LoVo (cell line): ENCODE data around the gene JPH2.

Source experiments
- DNase-seq: peaks from one replicate; pipeline ENCODE4 v3.0.0-alpha.2; 2016; ENCODE audit warnings: low spot score

The JPH2 gene

DNA sequence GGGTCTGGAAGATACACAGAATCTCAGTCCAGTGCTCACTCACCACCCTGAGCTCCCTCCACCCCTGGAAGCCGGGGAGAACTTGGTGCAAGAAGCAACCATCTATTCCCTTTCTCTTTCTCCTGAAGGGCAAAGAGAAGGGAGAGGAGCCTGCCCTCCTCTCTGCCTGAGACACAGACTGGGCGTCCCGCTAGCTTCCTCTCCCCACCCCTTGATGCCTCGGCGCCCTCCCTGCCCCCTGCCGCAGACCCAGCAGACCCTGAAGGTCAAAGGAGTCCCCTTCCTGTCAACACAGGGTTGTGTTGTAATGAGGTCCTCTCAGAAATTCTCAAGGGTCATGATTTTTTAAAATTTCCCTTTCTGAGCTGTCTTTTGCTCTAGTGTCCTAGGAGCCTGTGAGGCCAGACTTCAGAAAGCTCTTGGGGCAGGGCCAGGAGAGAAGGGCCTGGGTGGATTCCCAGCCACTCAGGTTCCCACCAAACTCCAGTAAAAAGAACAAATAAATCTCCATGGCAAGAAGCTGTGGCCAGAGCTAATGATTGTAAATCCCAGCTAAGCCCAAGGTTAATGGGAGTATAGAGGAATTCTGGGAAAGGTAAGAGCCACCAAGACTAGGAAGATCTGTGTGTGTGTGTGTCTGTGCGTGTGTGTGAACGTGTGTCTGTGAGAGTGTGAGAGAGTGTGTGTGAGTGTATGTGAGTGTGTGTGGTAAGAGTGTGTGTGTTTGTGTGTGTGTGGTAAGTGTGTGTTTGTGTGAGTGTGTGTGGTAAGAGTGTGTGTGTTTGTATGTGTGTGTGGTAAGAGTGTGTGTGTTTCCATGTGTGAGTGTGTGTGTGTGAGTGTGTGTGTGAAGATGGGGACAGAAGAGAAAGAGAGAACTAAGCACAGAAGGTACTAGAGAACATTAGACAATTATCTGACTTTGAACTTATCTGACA, 1.1 kb upstream of the JPH2 start:
- DNase-seq: no peak

DNA sequence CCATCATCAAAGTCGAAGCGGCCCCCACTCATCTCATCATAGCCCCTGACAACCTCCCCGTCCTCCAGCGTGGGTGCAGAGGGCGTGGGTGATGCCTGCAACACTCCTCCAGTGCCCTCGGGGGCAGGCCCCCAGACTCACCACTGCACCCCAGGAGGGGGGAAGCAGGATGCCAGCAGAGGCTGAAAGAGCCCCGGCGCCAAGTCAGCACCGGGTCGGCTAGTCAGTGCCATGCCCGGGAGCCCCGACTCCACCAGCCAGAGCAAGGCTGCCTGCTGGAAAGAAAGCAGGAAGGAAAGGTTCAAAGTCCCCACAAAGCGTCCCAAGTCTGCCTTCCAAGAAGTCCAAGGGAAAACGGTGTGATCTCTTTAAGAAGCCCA, 324 bp downstream of the JPH2 start:
- DNase-seq: no peak

DNA sequence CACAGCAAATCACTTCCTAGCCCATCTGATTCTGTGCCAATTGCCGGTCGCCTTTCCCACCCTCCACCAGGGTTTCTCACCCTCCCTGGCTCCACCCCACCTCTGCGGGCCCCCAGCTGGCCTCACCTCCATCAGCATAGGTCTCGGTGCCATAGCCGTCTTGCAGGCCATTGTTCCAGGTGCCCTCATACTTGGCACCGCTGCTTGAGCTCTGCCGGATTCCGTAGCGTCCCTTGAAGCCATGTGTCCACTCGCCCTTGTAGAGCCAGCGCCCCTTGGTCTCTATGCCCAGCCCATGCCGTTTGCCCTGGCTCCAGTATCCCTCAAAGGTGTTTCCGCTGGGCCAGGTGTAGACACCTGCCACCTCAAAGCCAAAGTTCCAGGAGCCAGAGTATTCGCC, 787 bp downstream of the JPH2 start:
- no peak for DNase-seq

DNA sequence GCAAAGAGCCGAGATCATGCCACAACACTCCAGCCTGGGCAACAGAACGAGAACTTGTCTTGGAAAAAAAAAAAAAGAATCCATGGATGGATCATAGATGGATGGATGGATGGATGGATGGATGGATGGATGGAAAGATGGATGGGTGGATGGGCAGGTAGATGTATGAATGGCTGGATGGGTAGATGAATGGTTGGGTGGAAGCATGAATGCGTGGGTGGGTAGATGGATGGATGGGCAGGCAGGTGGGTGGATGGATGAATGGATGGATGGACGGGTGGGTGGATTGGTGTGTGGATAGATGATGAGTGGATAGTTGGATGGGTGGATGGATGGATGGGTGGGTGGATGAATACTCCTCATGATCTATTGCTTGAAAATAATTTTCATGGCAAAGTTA, 1.4 kb downstream of the JPH2 start:
- no peak for DNase-seq

DNA sequence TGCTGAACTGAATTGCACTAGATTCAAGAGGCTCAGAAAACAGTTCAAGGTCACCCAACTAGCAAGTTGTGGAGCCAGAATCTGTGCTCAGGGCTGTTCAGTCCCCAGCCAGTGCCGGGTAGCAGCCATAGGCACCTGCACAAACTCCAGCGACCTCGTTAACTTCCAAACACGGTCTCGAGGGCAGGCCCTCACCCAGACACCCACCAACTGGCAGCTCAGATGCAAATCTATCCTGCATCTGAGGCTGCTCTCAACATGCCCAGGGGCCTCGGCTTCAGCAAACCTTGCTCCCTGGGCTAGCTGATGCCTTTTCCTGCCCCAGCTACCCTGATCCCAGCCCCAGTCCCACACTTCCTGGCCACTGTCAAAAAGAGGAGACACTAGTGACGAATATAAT, 3.7 kb downstream of the JPH2 start:
- no peak for DNase-seq

DNA sequence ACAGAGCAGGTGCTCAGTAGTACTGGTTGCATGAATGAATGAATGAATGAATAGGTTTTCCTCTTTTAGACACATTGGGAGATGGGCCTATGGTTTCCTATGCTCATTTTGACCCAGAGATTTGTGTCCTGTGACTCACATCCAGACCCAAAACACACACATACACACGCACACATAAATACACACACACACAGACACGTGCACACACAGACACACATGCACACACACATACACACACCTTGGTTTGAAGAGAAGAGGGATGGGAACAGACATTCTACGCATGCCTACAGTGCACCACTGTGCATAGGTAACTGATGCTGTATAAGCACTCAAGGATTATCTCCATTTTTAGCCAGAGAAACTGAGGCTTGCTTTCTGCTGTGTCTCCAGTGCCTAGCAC, 4.1 kb downstream of the JPH2 start:
- no peak for DNase-seq

DNA sequence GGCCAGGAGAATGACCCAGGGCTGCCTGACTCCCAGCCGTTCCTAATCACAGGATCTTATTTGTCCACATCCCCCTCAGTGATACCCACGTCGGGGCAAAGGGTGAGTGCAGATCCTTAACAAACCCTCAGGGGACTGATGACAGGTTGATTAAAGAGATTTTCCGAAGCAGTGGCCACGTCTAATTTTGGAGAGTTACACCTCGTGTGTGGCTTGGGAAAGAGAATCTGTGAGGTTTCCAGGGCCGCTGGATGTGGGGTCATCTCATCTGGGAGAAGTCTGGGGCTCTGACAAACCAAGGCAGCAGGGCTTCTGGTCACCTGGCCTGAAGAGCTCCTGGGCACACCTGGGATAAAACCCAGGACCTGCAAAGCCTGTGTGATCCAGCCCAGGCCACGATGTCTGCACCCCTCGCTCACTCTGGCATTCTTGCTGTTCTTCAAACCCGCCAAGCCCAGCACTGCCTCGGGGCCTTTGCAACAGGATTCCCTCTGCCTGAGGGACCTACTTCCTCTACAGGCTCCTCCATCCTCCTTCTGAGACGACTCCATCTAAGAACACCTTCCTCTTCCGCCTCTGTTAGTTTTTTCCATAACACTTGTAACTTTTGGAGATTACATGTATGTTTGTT, 4.7 kb downstream of the JPH2 start:
- DNase-seq: no peak

DNA sequence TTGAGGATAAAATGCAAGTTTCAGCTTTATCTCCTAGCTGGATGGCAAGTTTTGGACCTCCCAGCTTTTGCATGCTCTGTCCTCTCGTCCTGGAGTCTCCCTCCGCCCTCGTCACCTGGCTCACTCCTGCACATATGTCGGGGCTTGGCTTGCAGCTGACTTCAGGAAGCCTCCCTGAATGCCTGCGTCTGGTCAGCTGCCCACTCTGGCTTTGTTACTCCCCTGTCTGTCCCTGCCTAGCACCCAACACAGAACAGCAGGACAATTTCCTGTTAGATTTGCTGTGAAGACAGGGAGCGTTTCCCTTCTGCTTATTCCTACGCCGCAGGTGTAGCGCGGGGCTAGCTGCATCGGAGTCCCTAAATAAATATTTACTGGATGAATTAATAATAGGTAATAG, 5.4 kb downstream of the JPH2 start:
- DNase-seq: no peak

DNA sequence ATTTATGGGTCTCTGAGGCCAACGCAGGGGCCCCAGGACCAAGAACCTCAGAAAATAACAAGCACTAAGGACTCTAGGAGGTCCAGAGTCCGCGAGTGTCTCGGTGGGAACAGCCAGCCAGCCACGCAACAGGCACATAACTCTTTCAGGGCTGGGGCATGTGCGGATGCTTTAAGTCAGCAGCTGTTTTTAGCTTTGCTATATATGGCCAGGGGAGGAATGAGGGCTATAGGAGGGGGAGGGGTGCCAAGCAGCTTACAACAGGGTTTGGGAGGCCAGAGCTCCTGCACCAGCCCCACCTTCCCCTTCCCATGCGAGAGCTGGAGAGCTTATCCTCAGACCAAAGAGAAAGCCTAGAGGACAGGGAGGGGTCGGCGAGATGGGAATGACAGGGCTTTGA, 6.2 kb downstream of the JPH2 start:
- no peak for DNase-seq

DNA sequence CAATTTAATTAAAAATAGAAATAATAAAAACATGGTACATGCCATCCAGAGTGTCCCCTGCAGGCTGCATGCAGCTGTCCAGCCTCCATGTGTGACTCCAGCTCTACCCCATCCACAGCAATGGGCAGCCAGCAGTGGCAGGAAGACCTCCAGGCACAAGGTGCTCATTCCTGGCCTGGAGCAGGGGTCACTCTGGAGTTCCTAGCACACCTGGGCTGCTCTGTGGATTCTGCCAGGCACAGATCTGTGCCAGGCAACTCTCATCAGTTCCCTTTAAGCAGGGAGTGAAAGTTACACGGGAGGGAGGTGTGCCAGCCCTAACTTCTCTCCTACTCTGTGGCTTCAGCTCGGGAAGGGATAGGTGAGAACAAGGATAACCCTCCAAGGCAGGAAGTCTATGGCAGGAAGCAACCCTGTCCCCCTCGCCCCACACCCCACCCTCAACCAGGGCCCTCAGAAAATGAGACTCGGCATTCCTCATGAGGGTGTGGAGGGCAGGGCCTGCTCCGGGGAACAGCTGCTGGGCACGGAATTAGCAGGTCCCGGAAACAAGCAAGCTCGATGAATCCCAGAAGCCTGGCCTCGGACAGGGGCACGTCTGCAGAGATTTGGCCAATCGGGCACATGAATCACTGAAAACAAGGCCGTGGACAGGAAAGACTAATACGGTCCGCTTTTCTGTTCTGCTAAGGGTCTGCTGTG, 10.0 kb downstream of the JPH2 start:
- DNase-seq: peak; percentile 87

DNA sequence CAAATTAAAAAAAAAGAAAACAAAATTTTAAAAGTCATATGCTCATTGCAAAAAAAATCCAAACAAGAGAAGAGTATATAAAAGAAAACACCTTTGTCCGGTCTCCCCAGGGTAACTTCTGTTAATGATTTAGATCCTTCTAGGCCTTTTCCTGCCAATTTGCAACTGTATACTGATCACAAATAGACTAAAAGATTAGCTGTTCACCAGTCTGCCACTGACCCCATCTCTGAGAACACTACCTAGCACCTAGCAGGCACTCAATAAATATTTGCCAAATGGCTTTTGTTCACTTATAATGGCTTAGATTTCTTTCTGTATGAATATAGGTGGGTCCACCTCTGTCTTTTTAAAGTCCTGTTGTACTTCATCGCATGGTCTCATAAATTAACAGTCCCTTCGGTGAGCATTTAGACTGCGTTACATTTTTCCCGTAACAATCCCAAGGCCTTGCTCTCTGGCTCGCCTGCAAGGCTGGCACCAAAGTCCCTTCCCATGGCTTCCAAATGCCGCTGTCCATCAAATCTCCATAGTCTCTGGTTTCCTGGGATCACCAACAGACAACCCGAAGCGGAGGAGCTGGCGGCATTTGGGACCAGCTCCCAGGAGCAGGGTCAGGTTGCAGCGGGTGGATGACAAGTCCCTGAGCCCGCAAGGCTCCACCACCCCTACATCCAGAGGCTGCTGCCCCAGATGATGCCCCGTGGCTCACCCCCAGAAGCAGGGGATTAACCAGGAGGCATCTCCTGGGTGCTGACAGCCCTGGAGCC, 11.8 kb downstream of the JPH2 start:
- DNase-seq: no peak

DNA sequence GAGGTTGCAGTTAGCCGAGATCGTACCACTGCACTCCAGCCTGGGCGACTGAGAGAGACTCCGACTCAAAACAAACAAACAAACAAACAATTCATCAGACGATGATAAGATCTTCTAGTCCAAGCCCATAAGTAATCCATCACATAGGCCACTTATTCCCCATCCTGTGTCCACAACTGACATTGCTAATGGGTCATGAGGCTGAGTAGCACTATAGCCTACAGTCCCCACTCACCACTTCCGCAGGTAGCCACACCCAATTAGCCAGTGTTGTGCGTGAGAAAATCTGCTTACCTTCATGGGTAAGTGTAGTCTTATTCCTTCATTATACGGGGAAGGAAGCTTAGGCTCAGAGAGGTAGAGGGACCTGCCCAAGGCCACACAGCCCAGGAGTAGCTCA, 13.1 kb downstream of the JPH2 start:
- no peak for DNase-seq

DNA sequence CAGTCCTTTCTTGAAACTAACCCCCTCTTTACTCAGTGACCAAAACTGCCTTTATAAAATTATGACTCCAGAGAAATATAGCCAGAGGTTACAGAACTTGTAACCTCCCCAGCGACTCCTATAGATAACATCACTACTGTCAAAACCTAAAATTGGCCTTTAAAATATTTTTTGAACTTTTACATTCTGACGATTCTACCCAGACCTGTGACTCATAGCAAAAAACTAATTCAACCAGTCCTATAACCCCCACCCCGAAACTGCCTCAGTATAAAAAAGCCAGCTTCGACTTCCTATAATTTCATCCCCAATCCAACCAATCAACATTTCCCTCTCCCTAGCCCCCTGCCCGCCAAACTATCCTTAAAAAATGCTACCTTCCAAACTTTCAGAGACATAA, 13.9 kb downstream of the JPH2 start:
- DNase-seq: no peak

DNA sequence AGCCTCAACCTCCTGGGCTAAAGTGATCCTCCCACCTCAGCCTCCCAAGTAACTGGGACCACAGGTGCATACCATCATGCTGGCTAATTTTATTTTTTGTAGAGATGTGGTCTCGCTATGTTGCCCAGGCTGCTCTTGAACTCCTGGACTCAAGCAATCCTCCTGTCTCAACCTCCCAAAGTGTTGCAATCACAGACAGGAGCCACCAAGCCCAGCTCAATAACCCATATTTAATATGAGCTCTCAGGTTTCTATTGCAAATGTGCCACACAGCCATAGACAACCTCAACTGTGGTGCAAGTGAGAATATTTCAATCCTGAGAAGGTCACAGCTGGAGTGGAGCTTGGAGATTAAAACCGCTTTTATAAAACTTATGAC, 14.4 kb downstream of the JPH2 start:
- no peak for DNase-seq

DNA sequence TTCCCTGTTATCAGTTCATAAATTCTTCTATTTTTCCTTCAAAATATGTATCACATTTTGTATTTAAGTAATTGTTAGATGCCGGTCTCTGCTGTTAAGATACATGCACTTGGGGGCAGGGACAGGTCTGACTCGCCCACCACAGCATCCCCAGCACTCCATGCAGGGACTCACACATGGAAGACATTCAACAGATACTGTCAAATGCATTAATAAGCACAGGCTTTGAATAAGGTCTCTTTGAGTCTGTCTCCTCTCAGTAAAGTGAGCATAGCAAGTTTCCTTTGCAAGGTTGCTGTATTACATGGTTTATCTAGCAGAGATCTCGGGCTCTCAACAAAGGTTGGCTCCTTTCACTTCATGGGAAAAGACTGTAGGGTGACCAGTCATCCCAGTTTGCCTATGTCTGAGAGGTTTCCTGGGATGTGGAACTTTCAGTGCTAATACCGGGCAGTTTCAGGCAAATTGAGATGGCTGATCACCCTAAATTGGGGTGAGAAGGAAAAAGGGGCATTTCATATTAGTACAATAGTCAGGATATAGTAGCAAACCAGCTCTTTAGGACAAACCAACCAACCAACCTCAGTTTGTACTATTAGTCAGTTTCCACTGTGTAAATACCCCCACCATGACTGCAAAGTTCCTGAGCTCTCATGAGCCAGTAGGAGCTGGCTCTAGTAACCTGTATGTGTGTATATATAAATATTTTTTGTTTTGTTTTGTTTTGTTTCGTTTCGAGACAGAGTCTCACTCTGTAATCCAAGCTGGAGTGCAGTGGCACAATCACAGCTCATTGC, 15.0 kb downstream of the JPH2 start:
- DNase-seq: no peak

DNA sequence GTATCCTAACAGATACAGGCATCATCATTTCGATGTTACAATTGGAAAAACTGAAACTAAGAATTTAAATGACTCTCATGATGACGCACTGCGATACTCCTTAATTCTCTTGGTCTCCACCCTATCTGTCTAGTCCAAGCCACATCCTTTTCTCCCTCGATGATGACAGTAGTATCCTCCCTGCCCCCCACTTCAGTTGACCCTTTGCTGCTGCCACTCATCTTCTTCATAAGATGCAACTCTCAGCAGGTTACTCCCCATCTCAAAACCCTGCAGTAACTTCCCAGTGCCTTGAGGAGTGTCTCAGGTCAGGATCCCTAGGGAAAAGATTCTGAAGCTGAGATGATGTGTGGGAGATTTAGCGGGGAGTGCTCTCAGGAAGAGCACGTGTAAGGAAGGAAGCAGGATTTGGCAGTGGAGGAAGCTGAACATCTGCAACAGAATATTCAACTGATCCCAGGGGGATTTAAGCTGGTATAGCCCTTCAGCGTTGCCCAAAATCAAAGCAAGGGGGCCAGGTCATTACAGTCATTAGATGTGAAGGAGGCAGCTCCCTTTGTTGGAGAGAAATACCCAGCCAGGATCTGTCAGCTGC, 16.1 kb downstream of the JPH2 start:
- DNase-seq: no peak

DNA sequence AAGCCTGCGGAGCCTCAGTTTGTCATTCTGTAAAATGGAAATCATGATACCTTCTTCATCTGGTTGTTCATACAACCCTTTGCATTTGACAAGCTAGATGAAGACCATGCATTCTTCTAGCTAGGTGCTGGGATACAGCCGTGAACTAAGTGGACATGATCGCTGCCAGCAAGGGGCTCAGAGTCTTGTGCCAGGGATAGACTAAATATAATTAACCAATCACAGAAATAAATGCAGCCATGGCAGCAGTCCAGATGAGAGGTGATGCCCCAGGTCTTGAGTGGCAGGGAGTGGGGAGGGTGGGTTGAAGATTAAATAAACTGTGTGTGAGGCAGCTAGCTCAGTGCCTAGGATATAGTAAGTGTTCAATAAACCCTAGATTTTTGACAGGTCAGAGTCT, 19.3 kb downstream of the JPH2 start:
- DNase-seq: no peak

DNA sequence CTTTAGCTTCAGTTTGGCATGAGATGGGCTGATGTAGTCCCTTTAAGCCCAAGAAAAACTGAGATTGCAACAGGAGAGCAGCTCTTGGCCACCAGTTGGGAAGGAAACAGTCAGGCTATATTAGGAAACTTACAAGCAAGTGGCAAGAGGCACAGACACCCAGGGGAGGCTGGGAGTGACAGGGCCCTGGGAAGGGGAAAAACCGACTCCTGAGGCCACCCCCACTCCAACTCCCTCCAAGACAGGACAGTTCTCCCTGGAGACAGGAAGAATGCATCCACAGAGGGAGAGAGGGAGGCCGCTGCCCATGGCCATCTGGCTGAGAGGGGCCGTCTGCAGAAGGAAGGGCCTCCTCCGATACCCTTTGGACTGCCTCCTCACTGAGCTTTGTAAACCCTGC, 20.5 kb downstream of the JPH2 start:
- no peak for DNase-seq

DNA sequence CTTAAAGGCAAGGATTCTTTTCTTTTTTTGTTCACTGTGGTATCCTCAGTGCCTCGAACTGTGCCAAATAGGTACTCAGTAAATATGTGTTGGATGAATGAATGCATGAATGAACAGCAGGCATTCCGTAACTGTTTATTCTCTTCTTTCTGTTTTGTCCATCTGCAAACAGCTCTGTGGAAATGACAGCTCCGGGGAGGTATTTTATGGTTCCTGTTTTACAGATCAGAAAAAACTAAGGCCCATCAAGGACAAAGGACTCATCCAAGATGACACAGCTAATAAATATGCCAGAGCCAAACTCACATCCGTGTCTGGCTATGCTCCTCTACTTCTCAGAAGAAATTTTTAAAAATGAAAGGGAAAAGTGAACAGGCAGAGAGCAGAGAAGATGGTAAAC, 21.0 kb downstream of the JPH2 start:
- no peak for DNase-seq

DNA sequence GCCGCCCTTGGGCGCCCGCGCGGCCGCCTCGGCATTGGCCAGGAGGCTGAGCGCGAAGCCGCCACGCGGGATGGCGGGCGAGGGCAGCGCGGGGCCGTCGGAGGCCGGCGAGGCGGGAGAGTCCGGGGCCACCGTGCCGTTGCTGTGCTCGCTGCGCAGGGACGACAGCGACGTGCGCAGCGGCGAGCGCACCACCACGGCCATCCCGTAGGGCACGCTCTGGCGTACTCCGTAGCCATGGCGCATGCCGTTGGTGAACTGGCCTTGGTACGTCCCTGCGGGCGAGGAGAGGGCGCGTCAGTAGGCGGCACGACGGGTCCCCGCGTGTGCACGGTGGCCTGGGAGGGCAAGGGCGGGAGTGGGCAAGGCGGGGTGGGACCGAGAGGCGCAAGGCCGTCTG, 26.9 kb downstream of the JPH2 start:
- DNase-seq: no peak

DNA sequence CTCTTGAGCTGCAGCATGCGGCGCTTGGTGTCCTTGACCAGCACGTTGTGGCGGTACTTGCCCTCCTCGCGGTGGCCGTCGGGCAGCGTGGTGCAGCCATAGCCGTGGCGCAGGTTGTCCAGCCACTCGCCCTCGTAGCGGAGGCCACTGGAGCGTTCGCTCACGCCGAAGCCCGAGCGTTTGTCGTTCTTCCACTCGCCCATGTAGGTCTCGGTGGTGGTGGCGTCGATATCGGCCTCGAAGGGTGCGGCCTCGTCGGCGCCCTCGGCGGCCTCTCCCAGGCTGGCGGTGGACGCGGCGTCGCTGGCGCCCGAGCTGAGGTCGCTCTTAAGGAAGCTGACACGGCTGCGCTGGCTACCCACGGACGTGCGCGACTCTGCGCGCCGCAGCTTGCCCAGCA, 27.3 kb downstream of the JPH2 start:
- DNase-seq: no peak
